ENCODE measurements around the gene CSF1R. TPM values are rescaled to one million over a fixed set of nuclear protein-coding genes. Genes with fewer than 3 reads are reported as not detected.

CSF1R gene
- polyA plus RNA-seq, 1 of the 3 experiments (the other 2 are of a cell fraction): 0.25 TPM

- no peaks in the 10 kb centered on the region for H3K9me2 ChIP-seq
- DNase-seq: no peak
- H2AFZ ChIP-seq (ENCODE audit: low read depth): no peak overlapping the region
- H3F3A ChIP-seq (replicated peaks; ENCODE audit: insufficient read depth): peaks cover 32% of the 10 kb centered on the region
- peaks cover 6 to 22% of the 10 kb centered on the region in 2 experiments for H3K4me1 ChIP-seq (ENCODE audit: control insufficient read depth in 1 of 2, insufficient read depth in 2 of 2, low read depth in 1 of 2, low read length in 1 of 2)
- no peak overlapping the region for H3K4me3 ChIP-seq (ENCODE audit: low read depth in 2 of 2, low read length in 1 of 2)
- H3K27me3 ChIP-seq (ENCODE audit: insufficient read depth): no peaks in the 10 kb centered on the region
- ChIA-PET POLR2A (interaction anchor here (0.6 kb wide), 1 partner anchor 20 kb away, joined by 3 read pairs; no protein-coding TSS in a partner anchor), CTCF (interaction anchor here (1.0 to 1.9 kb wide), 3 partner anchors 129 to 212 kb away, joined by 3 to 6 read pairs (median 5); no protein-coding TSS in a partner anchor)
- WGBS (ENCODE audit: low lambda C conversion rate): 78% methylated on average over 6 of the region's 6 CpGs
- H4K20me1 ChIP-seq (ENCODE audit: insufficient read depth): no peaks in the 10 kb centered on the region
- H3K36me3 ChIP-seq (replicated peaks in 1 of 2; ENCODE audit: control insufficient read depth in 1 of 2, insufficient read depth in 2 of 2, low read length in 1 of 2): peaks cover 66 to 76% of the 10 kb centered on the region in 2 experiments
- H3K9me3 ChIP-seq: no peaks in the 10 kb centered on the region
- no peak overlapping the region for H3K9ac ChIP-seq
- no peak overlapping the region for H3K27ac ChIP-seq (ENCODE audit: low read depth in 2 of 2, low read length in 1 of 2)
- TF ChIP-seq CHD2 (IDR thresholded peaks at IDR 0.05; ENCODE audit: low read length, partially characterized antibody): no peak
- TF ChIP-seq USF1 (IDR thresholded peaks at IDR 0.05; ENCODE audit: borderline replicate concordance, low read depth): no peak
- no peak overlapping the region for H3K4me2 ChIP-seq
- H3K79me2 ChIP-seq (ENCODE audit: insufficient read depth): peaks cover 15% of the 10 kb centered on the region; the same call in 1 of the 2 replicates
These were observed 40.3 kb downstream of the CSF1R start for GRCh38 chr5:150046031-150046430.

DNA sequence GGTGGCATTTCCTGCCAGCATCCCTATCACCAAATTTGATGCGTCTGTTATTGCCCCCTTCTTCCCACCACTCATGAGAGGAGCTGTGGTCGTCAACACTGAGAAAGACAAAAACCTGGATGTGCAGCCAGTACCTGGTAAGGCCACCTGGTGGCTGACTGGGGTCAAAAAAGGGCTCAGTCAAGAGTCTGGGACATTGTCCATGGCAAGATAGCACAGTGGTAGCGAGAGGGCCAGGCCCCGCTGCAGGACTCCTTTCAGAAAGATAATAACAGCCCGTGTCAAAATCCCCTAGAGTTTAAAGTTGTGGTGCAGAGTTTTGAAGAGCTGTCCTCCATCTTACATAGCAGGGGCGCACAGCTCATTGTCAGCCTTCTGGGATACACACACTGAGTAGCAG, 40.8 kb downstream of the CSF1R start:
- CTCF ChIA-PET: interaction anchor here (0.6 to 1.9 kb wide), 5 partner anchors 9 to 211 kb away, joined by 3 to 6 read pairs (median 3); partner anchors contain the start of gene SLC6A7
- POLR2A ChIA-PET: interaction anchor here (0.6 kb wide), 1 partner anchor 21 kb away, joined by 3 read pairs; no protein-coding TSS in a partner anchor
- no peak overlapping the region for H3K4me3 ChIP-seq (ENCODE audit: low read depth in 2 of 2, low read length in 1 of 2)
- TF ChIP-seq FOSL2 (IDR thresholded peaks at IDR 0.05; ENCODE audit: borderline replicate concordance, low read depth): no peak
- peak; percentile 26; the same call in 1 of the 2 replicates for TF ChIP-seq CTCF (IDR thresholded peaks at IDR 0.05)
- 93% methylated on average over 6 of the region's 6 CpGs for WGBS (ENCODE audit: low lambda C conversion rate)
- H3K27me3 ChIP-seq (ENCODE audit: insufficient read depth): no peaks in the 10 kb centered on the region
- H3K9me2 ChIP-seq: no peaks in the 10 kb centered on the region
- H3K4me2 ChIP-seq: no peak overlapping the region
- H3K27ac ChIP-seq (ENCODE audit: low read depth in 2 of 2, low read length in 1 of 2): peak overlapping the region in 1 of 2 experiments; percentile 94; a peak in 2 of 4 replicates
- H3K79me2 ChIP-seq (ENCODE audit: insufficient read depth): peaks cover 15% of the 10 kb centered on the region; the same call in 1 of the 2 replicates
- H3K9me3 ChIP-seq: no peaks in the 10 kb centered on the region
- H3K36me3 ChIP-seq (replicated peaks in 1 of 2; ENCODE audit: control insufficient read depth in 1 of 2, insufficient read depth in 2 of 2, low read length in 1 of 2): peaks cover 67 to 76% of the 10 kb centered on the region in 2 experiments
- H3K4me1 ChIP-seq (ENCODE audit: control insufficient read depth in 1 of 2, insufficient read depth in 2 of 2, low read depth in 1 of 2, low read length in 1 of 2): peaks cover 6 to 22% of the 10 kb centered on the region in 2 experiments
- DNase-seq: no peak
- H2AFZ ChIP-seq (ENCODE audit: low read depth): no peak overlapping the region
- no peak overlapping the region for H3K9ac ChIP-seq
- no peaks in the 10 kb centered on the region for H4K20me1 ChIP-seq (ENCODE audit: insufficient read depth)
- H3F3A ChIP-seq (replicated peaks; ENCODE audit: insufficient read depth): peaks cover 32% of the 10 kb centered on the region

GRCh38 chr5:150044712-150045111, 41.6 kb downstream of the CSF1R start:
- H3K9me2 ChIP-seq: no peaks in the 10 kb centered on the region
- peaks cover 68 to 80% of the 10 kb centered on the region in 2 experiments for H3K36me3 ChIP-seq (replicated peaks in 1 of 2; ENCODE audit: control insufficient read depth in 1 of 2, insufficient read depth in 2 of 2, low read length in 1 of 2)
- H3K9ac ChIP-seq: peak overlapping the region; percentile 42; the same call in 1 of the 2 replicates
- TF ChIP-seq, protein P1, sequence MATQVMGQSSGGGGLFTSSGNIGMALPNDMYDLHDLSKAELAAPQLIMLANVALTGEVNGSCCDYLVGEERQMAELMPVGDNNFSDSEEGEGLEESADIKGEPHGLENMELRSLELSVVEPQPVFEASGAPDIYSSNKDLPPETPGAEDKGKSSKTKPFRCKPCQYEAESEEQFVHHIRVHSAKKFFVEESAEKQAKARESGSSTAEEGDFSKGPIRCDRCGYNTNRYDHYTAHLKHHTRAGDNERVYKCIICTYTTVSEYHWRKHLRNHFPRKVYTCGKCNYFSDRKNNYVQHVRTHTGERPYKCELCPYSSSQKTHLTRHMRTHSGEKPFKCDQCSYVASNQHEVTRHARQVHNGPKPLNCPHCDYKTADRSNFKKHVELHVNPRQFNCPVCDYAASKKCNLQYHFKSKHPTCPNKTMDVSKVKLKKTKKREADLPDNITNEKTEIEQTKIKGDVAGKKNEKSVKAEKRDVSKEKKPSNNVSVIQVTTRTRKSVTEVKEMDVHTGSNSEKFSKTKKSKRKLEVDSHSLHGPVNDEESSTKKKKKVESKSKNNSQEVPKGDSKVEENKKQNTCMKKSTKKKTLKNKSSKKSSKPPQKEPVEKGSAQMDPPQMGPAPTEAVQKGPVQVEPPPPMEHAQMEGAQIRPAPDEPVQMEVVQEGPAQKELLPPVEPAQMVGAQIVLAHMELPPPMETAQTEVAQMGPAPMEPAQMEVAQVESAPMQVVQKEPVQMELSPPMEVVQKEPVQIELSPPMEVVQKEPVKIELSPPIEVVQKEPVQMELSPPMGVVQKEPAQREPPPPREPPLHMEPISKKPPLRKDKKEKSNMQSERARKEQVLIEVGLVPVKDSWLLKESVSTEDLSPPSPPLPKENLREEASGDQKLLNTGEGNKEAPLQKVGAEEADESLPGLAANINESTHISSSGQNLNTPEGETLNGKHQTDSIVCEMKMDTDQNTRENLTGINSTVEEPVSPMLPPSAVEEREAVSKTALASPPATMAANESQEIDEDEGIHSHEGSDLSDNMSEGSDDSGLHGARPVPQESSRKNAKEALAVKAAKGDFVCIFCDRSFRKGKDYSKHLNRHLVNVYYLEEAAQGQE (IDR thresholded peaks at IDR 0.05; ENCODE audit: low read depth, low read length): no peak
- TF ChIP-seq EZH2phosphoT487 (IDR thresholded peaks at IDR 0.05; ENCODE audit: borderline replicate concordance, low read depth) (no peak), USF1 (IDR thresholded peaks at IDR 0.05; ENCODE audit: borderline replicate concordance, low read depth) (no peak), ELF1 (IDR thresholded peaks at IDR 0.05) (no peak), NFIC (IDR thresholded peaks at IDR 0.05; ENCODE audit: borderline replicate concordance) (no peak)
- peaks cover 6 to 22% of the 10 kb centered on the region in 2 experiments for H3K4me1 ChIP-seq (ENCODE audit: control insufficient read depth in 1 of 2, insufficient read depth in 2 of 2, low read depth in 1 of 2, low read length in 1 of 2)
- H2AFZ ChIP-seq (ENCODE audit: low read depth): no peak overlapping the region
- H3F3A ChIP-seq (replicated peaks; ENCODE audit: insufficient read depth): peaks cover 32% of the 10 kb centered on the region
- H3K4me3 ChIP-seq (ENCODE audit: low read depth in 2 of 2, low read length in 1 of 2): no peak overlapping the region
- peaks cover 21% of the 10 kb centered on the region; the same call in 1 of the 2 replicates for H3K79me2 ChIP-seq (ENCODE audit: insufficient read depth)
- no peaks in the 10 kb centered on the region for H3K27me3 ChIP-seq (ENCODE audit: insufficient read depth)
- ChIA-PET POLR2A (no interaction called here), CTCF (interaction anchor here (0.9 to 1.9 kb wide), 3 partner anchors 14 to 210 kb away, joined by 3 to 6 read pairs (median 3); partner anchors contain the start of gene SLC6A7)
- H3K9me3 ChIP-seq: no peaks in the 10 kb centered on the region
- no peak for DNase-seq
- no peaks in the 10 kb centered on the region for H4K20me1 ChIP-seq (ENCODE audit: insufficient read depth)
- 54% methylated on average over 7 of the region's 7 CpGs for WGBS (ENCODE audit: low lambda C conversion rate)
- peak overlapping the region; percentile 43 to 94; a peak in 3 of 4 replicates for H3K27ac ChIP-seq (ENCODE audit: low read depth in 2 of 2, low read length in 1 of 2)
- peak overlapping the region; percentile 62 for H3K4me2 ChIP-seq
